SU-DHL-6 (cell line): Measurements from ENCODE around the gene AVPR1B.

Source experiments
- H2AFZ ChIP-seq: fragments of 200-600 bp; sonication (generic); 2 replicates; pipeline ENCODE4 v1.6.1; 2014; ENCODE audit warnings: low read depth, mild to moderate bottlenecking, moderate library complexity, mixed read lengths, antibody characterized with exemption, low read length; ENCODE audit not compliant: severe bottlenecking
- H3F3A ChIP-seq: fragments of 200-600 bp; shearing (Covaris generic); 2 replicates; pipeline ENCODE4 v1.6.0; 2016; ENCODE audit warnings: antibody characterized with exemption, mild to moderate bottlenecking; ENCODE audit not compliant: insufficient read depth
- H3K27ac ChIP-seq: fragments of 200-600 bp; sonication (generic); 2 replicates; pipeline ENCODE4 v1.5.1; 2016; ENCODE audit warnings: low read depth, mild to moderate bottlenecking, low read length, moderate library complexity, mixed read lengths
- H3K27me3 ChIP-seq: fragments of 200-600 bp; sonication (generic), shearing (Covaris generic); 2 replicates; pipeline ENCODE4 v1.6.0; 2014; ENCODE audit warnings: mild to moderate bottlenecking, low read length
- H3K36me3 ChIP-seq: fragments of 200-600 bp; sonication (generic); 2 replicates; pipeline ENCODE4 v1.6.1; 2014; ENCODE audit warnings: mild to moderate bottlenecking, low read length, mixed read lengths
- H3K4me2 ChIP-seq: fragments of 300-600, 200-600 bp; shearing (Covaris generic), sonication (generic); 2 replicates; pipeline ENCODE4 v1.6.0; 2014; ENCODE audit warnings: low read length, low read depth, mild to moderate bottlenecking; ENCODE audit not compliant: poor library complexity, severe bottlenecking
- H3K4me3 ChIP-seq: fragments of 200-600 bp; sonication (generic); 2 replicates; pipeline ENCODE4 v1.5.1; 2014; ENCODE audit warnings: antibody characterized with exemption, low read length, mild to moderate bottlenecking, mixed read lengths; ENCODE audit not compliant: insufficient read depth, poor library complexity, severe bottlenecking
- H3K79me2 ChIP-seq: fragments of 200-600 bp; sonication (generic); 2 replicates; pipeline ENCODE4 v1.6.1; 2014; ENCODE audit warnings: mild to moderate bottlenecking, low read length, moderate library complexity; ENCODE audit not compliant: insufficient read depth
- H3K9ac ChIP-seq: fragments of 200-600 bp; sonication (generic); 2 replicates; pipeline ENCODE4 v1.7.0; 2014; ENCODE audit warnings: mild to moderate bottlenecking, low read length
- H3K9me2 ChIP-seq: fragments of 200-600 bp; sonication (generic); replicated peaks from 2 replicates; pipeline ENCODE4 v1.6.1; 2014; ENCODE audit warnings: low read length; ENCODE audit not compliant: insufficient read depth
- H3K9me3 ChIP-seq: fragments of 200-600 bp; sonication (generic); 2 replicates; pipeline ENCODE4 v1.6.1; 2014; ENCODE audit warnings: low read length, mixed read lengths; ENCODE audit not compliant: insufficient read depth
- H4K20me1 ChIP-seq: fragments of 200-600 bp; sonication (generic); 2 replicates; pipeline ENCODE4 v1.6.1; 2014; ENCODE audit warnings: low read depth, mild to moderate bottlenecking, antibody characterized with exemption, low read length, moderate library complexity, mixed read lengths
- EZH2phosphoT487 ChIP-seq: fragments of 200-600 bp; sonication (generic), shearing (Covaris generic); conservative IDR thresholded peaks from 2 replicates; pipeline ENCODE4 v1.6.1; 2018; ENCODE audit warnings: mild to moderate bottlenecking, antibody characterized with exemption, low read length, moderate library complexity, mixed read lengths
- TF ChIP-seq, protein P1 (sequence below): fragments of 200-600 bp; sonication (generic); IDR thresholded peaks from one replicate; pipeline ENCODE4 v1.5.1; 2017; ENCODE audit warnings: antibody characterized with exemption, mild to moderate bottlenecking, low read length, moderate library complexity; ENCODE audit not compliant: insufficient read depth, poor library complexity, severe bottlenecking

AVPR1B gene

DNA sequence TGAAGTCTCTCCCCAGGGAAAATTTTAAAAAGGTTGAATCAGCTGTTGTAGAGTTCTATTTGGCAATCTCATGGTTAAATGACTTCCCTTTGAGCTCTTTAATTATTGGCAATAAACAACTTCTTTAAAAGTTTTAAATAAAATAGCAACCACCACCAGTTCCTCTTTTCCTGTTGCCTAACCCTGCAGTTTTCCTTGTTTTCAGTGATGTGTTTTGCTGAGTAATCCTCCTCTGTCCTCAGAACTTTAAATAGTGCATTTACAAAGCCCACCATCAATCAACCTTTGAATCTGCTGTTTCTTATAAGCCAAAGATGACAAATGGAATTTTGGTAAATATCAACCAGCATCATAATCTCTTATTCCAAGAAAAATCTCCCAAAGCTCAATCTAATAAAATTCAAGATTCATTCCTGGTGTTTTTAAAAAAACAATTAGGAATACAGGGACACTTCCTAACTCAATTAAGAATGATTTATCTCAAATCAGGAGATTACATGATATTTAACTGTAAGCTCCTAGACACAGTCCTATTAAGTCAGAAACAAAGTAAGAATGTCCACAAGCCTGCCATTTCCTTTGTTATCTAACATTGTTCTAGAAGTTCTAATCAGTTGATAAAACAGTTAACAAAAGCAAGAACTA lies 14.8 kb downstream of the AVPR1B start:
- Histone ChIP-seq H3F3A (no peaks in the 10 kb centered on the region), H3K36me3 (no peaks in the 10 kb centered on the region), H3K79me2 (no peaks in the 10 kb centered on the region), H3K4me3 (no peak overlapping the region), H2AFZ (no peak overlapping the region), H3K4me2 (no peak overlapping the region), H3K27me3 (no peaks in the 10 kb centered on the region), H3K9ac (no peak overlapping the region), H4K20me1 (no peaks in the 10 kb centered on the region), H3K9me2 (no peaks in the 10 kb centered on the region), H3K27ac (no peak overlapping the region), H3K9me3 (no peaks in the 10 kb centered on the region)
- TF ChIP-seq, protein P1, sequence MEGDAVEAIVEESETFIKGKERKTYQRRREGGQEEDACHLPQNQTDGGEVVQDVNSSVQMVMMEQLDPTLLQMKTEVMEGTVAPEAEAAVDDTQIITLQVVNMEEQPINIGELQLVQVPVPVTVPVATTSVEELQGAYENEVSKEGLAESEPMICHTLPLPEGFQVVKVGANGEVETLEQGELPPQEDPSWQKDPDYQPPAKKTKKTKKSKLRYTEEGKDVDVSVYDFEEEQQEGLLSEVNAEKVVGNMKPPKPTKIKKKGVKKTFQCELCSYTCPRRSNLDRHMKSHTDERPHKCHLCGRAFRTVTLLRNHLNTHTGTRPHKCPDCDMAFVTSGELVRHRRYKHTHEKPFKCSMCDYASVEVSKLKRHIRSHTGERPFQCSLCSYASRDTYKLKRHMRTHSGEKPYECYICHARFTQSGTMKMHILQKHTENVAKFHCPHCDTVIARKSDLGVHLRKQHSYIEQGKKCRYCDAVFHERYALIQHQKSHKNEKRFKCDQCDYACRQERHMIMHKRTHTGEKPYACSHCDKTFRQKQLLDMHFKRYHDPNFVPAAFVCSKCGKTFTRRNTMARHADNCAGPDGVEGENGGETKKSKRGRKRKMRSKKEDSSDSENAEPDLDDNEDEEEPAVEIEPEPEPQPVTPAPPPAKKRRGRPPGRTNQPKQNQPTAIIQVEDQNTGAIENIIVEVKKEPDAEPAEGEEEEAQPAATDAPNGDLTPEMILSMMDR, result no peak

DNA sequence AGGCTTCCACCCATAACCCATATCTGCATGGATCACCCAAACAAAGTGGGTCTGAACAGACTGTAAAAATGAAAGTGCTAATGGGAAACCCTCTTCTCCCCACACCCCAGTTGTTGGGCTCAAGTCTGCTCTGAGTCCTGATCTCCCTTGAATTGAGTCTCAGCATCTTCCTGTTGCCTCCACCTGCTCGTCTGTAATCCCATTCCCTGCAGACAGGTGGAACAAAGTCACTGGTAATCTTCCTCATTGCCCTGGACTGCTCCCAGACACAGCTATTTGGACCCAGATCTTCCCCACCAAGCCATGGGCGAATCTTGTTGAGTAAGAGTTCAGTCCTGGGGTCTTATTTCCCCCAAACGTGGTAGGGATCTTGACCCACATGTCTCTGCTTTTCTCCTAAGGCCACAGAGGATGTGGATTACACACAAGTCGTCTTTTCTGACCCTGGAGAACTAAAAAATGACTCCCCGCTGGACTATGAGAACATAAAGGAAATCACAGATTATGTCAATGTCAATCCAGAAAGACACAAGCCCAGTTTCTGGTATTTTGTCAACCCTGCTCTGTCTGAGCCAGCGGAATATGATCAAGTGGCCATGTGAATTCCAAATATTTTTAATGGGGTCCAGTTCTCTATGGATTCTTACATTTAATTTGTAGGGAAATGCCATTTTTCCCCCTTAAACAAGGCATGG lies 15.7 kb downstream of the AVPR1B start:
- H3K4me3 ChIP-seq, result no peak overlapping the region
- no peaks in the 10 kb centered on the region for H3K27me3 ChIP-seq
- H3K9me2 ChIP-seq, result no peaks in the 10 kb centered on the region
- H3K9me3 ChIP-seq, result no peaks in the 10 kb centered on the region
- no peaks in the 10 kb centered on the region for H3K79me2 ChIP-seq
- H4K20me1 ChIP-seq, result no peaks in the 10 kb centered on the region
- no peaks in the 10 kb centered on the region for H3F3A ChIP-seq
- no peaks in the 10 kb centered on the region for H3K36me3 ChIP-seq
- H3K27ac ChIP-seq, result no peak overlapping the region
- H3K9ac ChIP-seq, result no peak overlapping the region
- no peak overlapping the region for H2AFZ ChIP-seq
- no peak for TF ChIP-seq EZH2phosphoT487
- TF ChIP-seq, protein P1, result no peak
- H3K4me2 ChIP-seq, result no peak overlapping the region

DNA sequence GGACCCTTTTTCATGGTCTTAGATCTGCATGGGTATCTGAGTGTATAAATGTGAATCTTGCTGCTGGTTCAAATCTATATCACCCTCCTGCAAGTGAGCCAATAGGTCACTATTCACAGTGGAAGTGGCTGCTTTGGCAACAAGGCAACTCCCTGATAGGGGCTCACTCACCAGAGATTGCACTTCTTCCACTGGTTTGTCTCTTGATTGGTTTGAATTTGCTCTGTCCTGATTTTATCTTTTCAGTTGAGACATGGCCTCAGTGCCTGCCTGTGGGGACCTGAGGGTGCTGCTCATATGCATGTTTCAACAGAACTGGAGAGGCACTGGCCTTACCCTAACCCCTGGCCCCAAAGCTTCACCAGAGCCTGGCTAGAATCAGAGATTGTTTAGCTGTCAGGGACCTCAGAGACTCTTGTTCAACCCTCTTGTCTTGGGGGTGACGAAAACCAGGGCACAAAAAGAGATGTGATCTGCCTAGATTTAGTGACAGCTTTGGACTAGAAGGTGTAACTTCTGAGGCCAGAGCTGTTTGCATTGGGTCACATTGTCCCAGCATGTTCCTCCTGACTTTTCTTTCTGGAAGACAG lies 16.9 kb downstream of the AVPR1B start:
- Histone ChIP-seq H3K9ac (no peak overlapping the region), H3F3A (no peaks in the 10 kb centered on the region), H3K9me2 (no peaks in the 10 kb centered on the region), H3K4me2 (no peak overlapping the region), H3K9me3 (no peaks in the 10 kb centered on the region), H3K27ac (no peak overlapping the region), H3K36me3 (no peaks in the 10 kb centered on the region), H3K79me2 (no peaks in the 10 kb centered on the region), H2AFZ (no peak overlapping the region), H4K20me1 (no peaks in the 10 kb centered on the region), H3K27me3 (no peaks in the 10 kb centered on the region), H3K4me3 (no peak overlapping the region)
- TF ChIP-seq, protein P1, result no peak
- no peak for TF ChIP-seq EZH2phosphoT487
